ENCODE data around the gene CFAP46. TPM values are rescaled to one million over a fixed set of nuclear protein-coding genes. Genes with fewer than 3 reads are reported as not detected.

CFAP46 gene
- total and polyA plus RNA-seq, 10 of the 15 experiments (the other 5 are each of a cell fraction or from before 2014, with no cell fraction given) = 0.01 to 0.18 (median 0.03) TPM; not detected in 7

- SMC1A ChIA-PET (ENCODE audit: uncharacterized antibody, unreplicated experiment) = no interaction called here
- ATAC-seq = no peak
- Histone ChIP-seq H3K36me3 (ENCODE audit: control insufficient read depth in 2 of 2, insufficient read depth in 2 of 2, low read length in 1 of 2) (no peaks in the 10 kb centered on the region), H3K4me2 (ENCODE audit: control insufficient read depth, insufficient read depth) (no peak overlapping the region), H3K9ac (ENCODE audit: control insufficient read depth, insufficient read depth, low read length) (no peak overlapping the region), H4K20me1 (ENCODE audit: control insufficient read depth, insufficient read depth) (no peaks in the 10 kb centered on the region), H3K27ac (ENCODE audit: control insufficient read depth, insufficient read depth) (no peak overlapping the region), H3K27me3 (replicated peaks in 1 of 2; ENCODE audit: control insufficient read depth in 2 of 2, insufficient read depth in 2 of 2, low read length in 1 of 2) (no peaks in the 10 kb centered on the region; a peak in 1 of 4 replicates), H3K9me3 (replicated peaks; ENCODE audit: control insufficient read depth, insufficient read depth, low read length) (no peaks in the 10 kb centered on the region; the same call in 2 of the 3 replicates), H3K79me2 (ENCODE audit: control insufficient read depth, insufficient read depth, low read length) (no peaks in the 10 kb centered on the region), H3K4me1 (ENCODE audit: control insufficient read depth, insufficient read depth, low read length) (peaks cover 3% of the 10 kb centered on the region; the same call in 1 of the 2 replicates), H3K4me3 (no peak overlapping the region), H2AFZ (ENCODE audit: control insufficient read depth, low read depth, low read length) (no peak overlapping the region)
- RAD21 ChIA-PET (ENCODE audit: unreplicated experiment) = no interaction called here
- in situ Hi-C loops (cut with MboI) = no loop called here
- FAIRE-seq = no peak
- intact Hi-C loops (cut with micrococcal nuclease; ENCODE audit: unreplicated experiment) = no loop called here
- DNase-seq (ENCODE audit: low read depth, low spot score) = no peak
- TF ChIP-seq ETV6 (conservative IDR thresholded peaks at IDR 0.05 in 1 of 2, IDR thresholded peaks at IDR 0.05 in 1 of 2; ENCODE audit: borderline replicate concordance in 1 of 2, low read depth in 1 of 2) = no peak
- no peak for TF ChIP-seq NR2C1 (IDR thresholded peaks at IDR 0.05)
- no peak for TF ChIP-seq CHD4 (IDR thresholded peaks at IDR 0.05)
- WGBS (ENCODE audit: insufficient coverage, insufficient replicate concordance, low lambda C conversion rate, missing lambda C conversion rate) = 28% methylated on average over 11 of the region's 11 CpGs
- POLR2A ChIA-PET = no interaction called here
- CTCF ChIA-PET = no interaction called here
- no TSS peak for BruUV-seq (replicated peaks)
These were observed 25.2 kb upstream of the CFAP46 start for GRCh38 chr10:132967540-132967939.

DNA sequence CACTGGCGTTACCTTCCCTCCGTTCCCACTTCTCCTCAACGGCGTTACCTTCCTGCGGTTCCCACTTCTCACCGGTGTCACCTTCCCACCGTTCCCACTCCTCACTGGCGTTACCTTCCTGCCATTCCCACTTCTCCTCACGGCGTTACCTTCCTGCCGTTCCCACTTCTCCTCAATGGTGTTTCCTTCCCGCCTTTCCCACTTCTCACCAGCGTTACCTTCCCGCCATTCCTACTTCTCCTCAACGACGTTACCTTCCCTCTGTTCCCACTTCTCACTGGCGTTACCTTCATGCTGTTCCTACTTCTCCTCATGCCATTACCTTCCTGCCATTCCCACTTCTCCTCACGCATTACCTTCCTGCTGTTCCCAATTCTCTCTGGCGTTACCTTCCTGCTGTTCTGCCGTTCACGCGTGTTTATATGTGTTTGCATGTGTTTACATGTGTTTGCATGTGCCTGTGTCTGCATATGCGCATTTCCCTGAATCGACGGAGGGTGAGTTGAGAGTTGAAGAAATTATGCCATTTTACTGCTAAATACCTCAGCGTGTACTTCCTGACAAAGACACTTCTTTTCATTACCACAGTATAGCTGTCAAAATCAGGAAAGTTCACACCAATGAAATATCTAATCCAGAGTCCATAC lies 23.2 kb upstream of the CFAP46 start:
- DNase-seq (ENCODE audit: low read depth, low spot score) = no peak
- H4K20me1 ChIP-seq (ENCODE audit: control insufficient read depth, insufficient read depth) = no peaks in the 10 kb centered on the region
- no TSS peak for BruUV-seq (replicated peaks)
- no peak overlapping the region for H3K4me3 ChIP-seq
- WGBS (ENCODE audit: insufficient coverage, insufficient replicate concordance, low lambda C conversion rate, missing lambda C conversion rate) = 71% methylated on average over 26 of the region's 26 CpGs
- RAD21 ChIA-PET (ENCODE audit: unreplicated experiment) = no interaction called here
- H3K9me3 ChIP-seq (replicated peaks; ENCODE audit: control insufficient read depth, insufficient read depth, low read length) = no peaks in the 10 kb centered on the region; the same call in 2 of the 3 replicates
- H3K9ac ChIP-seq (ENCODE audit: control insufficient read depth, insufficient read depth, low read length) = no peak overlapping the region
- SMC1A ChIA-PET (ENCODE audit: uncharacterized antibody, unreplicated experiment) = no interaction called here
- POLR2A ChIA-PET = no interaction called here
- H3K27me3 ChIP-seq (replicated peaks in 1 of 2; ENCODE audit: control insufficient read depth in 2 of 2, insufficient read depth in 2 of 2, low read length in 1 of 2) = no peaks in the 10 kb centered on the region; a peak in 1 of 4 replicates
- CTCF ChIA-PET = no interaction called here
- no peak for TF ChIP-seq TCF7 (IDR thresholded peaks at IDR 0.05; ENCODE audit: borderline replicate concordance)
- H2AFZ ChIP-seq (ENCODE audit: control insufficient read depth, low read depth, low read length) = no peak overlapping the region
- H3K79me2 ChIP-seq (ENCODE audit: control insufficient read depth, insufficient read depth, low read length) = no peaks in the 10 kb centered on the region
- H3K36me3 ChIP-seq (ENCODE audit: control insufficient read depth in 2 of 2, insufficient read depth in 2 of 2, low read length in 1 of 2) = no peaks in the 10 kb centered on the region
- no peak overlapping the region for H3K4me2 ChIP-seq (ENCODE audit: control insufficient read depth, insufficient read depth)
- H3K4me1 ChIP-seq (ENCODE audit: control insufficient read depth, insufficient read depth, low read length) = peaks cover 3% of the 10 kb centered on the region; the same call in 1 of the 2 replicates
- in situ Hi-C loops (cut with MboI) = no loop called here
- FAIRE-seq = no peak
- no peak for ATAC-seq
- intact Hi-C loops (cut with micrococcal nuclease; ENCODE audit: unreplicated experiment) = no loop called here
- H3K27ac ChIP-seq (ENCODE audit: control insufficient read depth, insufficient read depth) = no peak overlapping the region
